SK-N-MC (cell line): Measurements from ENCODE around the gene GPR151.

Experiments
- EZH2 ChIP-seq: fragments of 200-600 bp; sonication (generic); IDR thresholded peaks from one replicate; pipeline ENCODE4 v1.6.1; 2017; ENCODE audit warnings: antibody characterized with exemption
- FOXP2 ChIP-seq: optimal IDR thresholded peaks from 2 replicates; pipeline ENCODE3; 2011; ENCODE audit warnings: mild to moderate bottlenecking, moderate library complexity; ENCODE audit not compliant: insufficient read depth; ENCODE audit errors: extremely low read length, control extremely low read depth
- POLR2AphosphoS5 ChIP-seq: IDR thresholded peaks from 2 replicates; pipeline ENCODE4 v1.6.1; 2012; ENCODE audit warnings: mild to moderate bottlenecking, low read depth, low read length, borderline replicate concordance

- TF ChIP-seq EZH2 (no peak), POLR2AphosphoS5 (no peak), FOXP2 (no peak)
Measured at GRCh38 chr5:146541958-146542849, 26.2 kb upstream of the GPR151 start.
